Caco-2 (cell line): ENCODE data around the gene NEGR1. TPM values are rescaled to one million over a fixed set of nuclear protein-coding genes. Genes with fewer than 3 reads are reported as not detected.

Source experiments
- BruUV-seq: library from RNA; stranded (reverse); fragments of 400-500 nt; replicated peaks from 2 replicates; lab custom pipeline; 2021; lab: Mats Ljungman, UMichigan
- CTCF ChIA-PET: fragments of 300-600 bp; sonication (Branson Sonifier 250); formaldehyde crosslinking; loops from one replicate; lab custom pipeline; 2022; ENCODE audit warnings: antibody characterized with exemption; lab: Charles Lee
- POLR2A ChIA-PET: fragments of 300-600 bp; sonication (Branson Sonifier 250); formaldehyde crosslinking; loops from one replicate; lab custom pipeline; 2022; ENCODE audit warnings: antibody characterized with exemption; lab: Charles Lee
- DNase-seq, 2 experiments: peaks; one replicate each; pipeline versions ENCODE4 v3.0.0 to v3.0.0-alpha.2; 2020 to 2022
- H3K27me3 ChIP-seq: replicated peaks from 2 replicates; pipeline ENCODE4 v1.6.0; 2011; ENCODE audit warnings: low read length; ENCODE audit not compliant: control insufficient read depth, insufficient read depth
- H3K36me3 ChIP-seq: 2 replicates; pipeline ENCODE4 v1.5.1; 2011; ENCODE audit warnings: low read length; ENCODE audit not compliant: control insufficient read depth, insufficient read depth
- H3K4me1 ChIP-seq: fragments of 250-450 bp; sonication (Bioruptor Pico); 2 replicates; pipeline ENCODE4 v1.5.1; 2020; ENCODE audit warnings: mild to moderate bottlenecking
- H3K4me3 ChIP-seq: 2 replicates; pipeline ENCODE4 v1.5.1; 2011; ENCODE audit warnings: low read depth, mild to moderate bottlenecking, control low read depth, low read length
- H3K9me3 ChIP-seq: fragments of 250-450 bp; sonication (Bioruptor Pico); 2 replicates; pipeline ENCODE4 v1.5.1; 2020; ENCODE audit warnings: mild to moderate bottlenecking, moderate library complexity
- H3K27ac Mint-ChIP-seq: one replicate; pipeline ENCODE4 v1.8.0; 2022; ENCODE audit warnings: mixed read lengths; ENCODE audit not compliant: unreplicated experiment
- H3K27me3 Mint-ChIP-seq: one replicate; pipeline ENCODE4 v1.8.0; 2022; ENCODE audit warnings: mixed read lengths; ENCODE audit not compliant: insufficient read depth, unreplicated experiment
- H3K36me3 Mint-ChIP-seq: one replicate; pipeline ENCODE4 v1.8.0; 2022; ENCODE audit warnings: mild to moderate bottlenecking, mixed read lengths; ENCODE audit not compliant: insufficient read depth, unreplicated experiment
- H3K4me1 Mint-ChIP-seq: one replicate; pipeline ENCODE4 v1.8.0; 2022; ENCODE audit warnings: low read depth, mixed read lengths; ENCODE audit not compliant: unreplicated experiment
- H3K4me3 Mint-ChIP-seq: one replicate; pipeline ENCODE4 v1.8.0; 2022; ENCODE audit warnings: mild to moderate bottlenecking, moderate library complexity, mixed read lengths; ENCODE audit not compliant: unreplicated experiment
- H3K9me3 Mint-ChIP-seq: one replicate; pipeline ENCODE4 v1.8.0; 2022; ENCODE audit warnings: mixed read lengths; ENCODE audit not compliant: unreplicated experiment
- CTCF ChIP-seq, 2 experiments: fragments of 200-600 bp in 1 of 2; IDR thresholded peaks; 1 replicate in 1 of 2; 2 replicates in 1 of 2; pipeline versions ENCODE4 v1.5.1 to v1.8.0; 2011 to 2022; ENCODE audit warnings: antibody characterized with exemption in 1 of 2, control low read depth in 1 of 2, inconsistent platforms in 1 of 2, low read depth in 1 of 2, low read length in 1 of 2, mild to moderate bottlenecking in 1 of 2, moderate library complexity in 1 of 2; ENCODE audit not compliant: insufficient read depth in 1 of 2, severe bottlenecking in 1 of 2, unreplicated experiment in 1 of 2
- intact Hi-C: fragments of 100-400 bp; cut with micrococcal nuclease; formaldehyde crosslinking; loops from one replicate; pipeline ENCODE4 v1.10.0; 2022; ENCODE audit not compliant: unreplicated experiment
- total RNA-seq: library from RNA; stranded (reverse); gene quantifications from 2 replicates; pipeline ENCODE4 v1.2.3, GENCODE V29; 2022

NEGR1 gene
- total RNA-seq, 1 experiment from 2014 or later: not detected

- H3K36me3 ChIP-seq: no peaks in the 10 kb centered on the region
- Mint-ChIP-seq H3K4me1 (no peaks in the 10 kb centered on the region), H3K9me3 (no peaks in the 10 kb centered on the region), H3K4me3 (no peak overlapping the region), H3K27ac (no peak overlapping the region), H3K36me3 (no peaks in the 10 kb centered on the region), H3K27me3 (no peaks in the 10 kb centered on the region)
- TF ChIP-seq CTCF (IDR thresholded peaks at IDR 0.05; ENCODE audit: insufficient read depth in 1 of 2, low read depth in 1 of 2, low read length in 1 of 2, severe bottlenecking in 1 of 2, unreplicated experiment in 1 of 2): no peak
- H3K9me3 ChIP-seq: no peaks in the 10 kb centered on the region
- H3K4me3 ChIP-seq: no peak overlapping the region
- DNase-seq: no peak
- H3K4me1 ChIP-seq: no peaks in the 10 kb centered on the region
- POLR2A ChIA-PET: no interaction called here
- intact Hi-C loops: no loop called here
- no peaks in the 10 kb centered on the region for H3K27me3 ChIP-seq
- no TSS peak for BruUV-seq
- CTCF ChIA-PET: no interaction called here
These were observed 930.9 kb downstream of the NEGR1 start for GRCh38 chr1:71351438-71351837.

GRCh38 chr1:71350805-71351204 lies 931.5 kb downstream of the NEGR1 start:
- intact Hi-C loops: no loop called here
- H3K36me3 Mint-ChIP-seq: no peaks in the 10 kb centered on the region
- Histone ChIP-seq H3K4me1 (no peaks in the 10 kb centered on the region), H3K9me3 (no peaks in the 10 kb centered on the region), H3K4me3 (no peak overlapping the region), H3K36me3 (no peaks in the 10 kb centered on the region), H3K27me3 (no peaks in the 10 kb centered on the region)
- CTCF ChIA-PET: no interaction called here
- no peaks in the 10 kb centered on the region for H3K27me3 Mint-ChIP-seq
- POLR2A ChIA-PET: no interaction called here
- no peaks in the 10 kb centered on the region for H3K4me1 Mint-ChIP-seq
- no peak overlapping the region for H3K27ac Mint-ChIP-seq
- TF ChIP-seq CTCF (IDR thresholded peaks at IDR 0.05; ENCODE audit: insufficient read depth in 1 of 2, low read depth in 1 of 2, low read length in 1 of 2, severe bottlenecking in 1 of 2, unreplicated experiment in 1 of 2): no peak
- no peaks in the 10 kb centered on the region for H3K9me3 Mint-ChIP-seq
- DNase-seq: no peak
- no peak overlapping the region for H3K4me3 Mint-ChIP-seq
- no TSS peak for BruUV-seq

- no peaks in the 10 kb centered on the region for H3K9me3 Mint-ChIP-seq
- no peaks in the 10 kb centered on the region for H3K27me3 Mint-ChIP-seq
- no peak overlapping the region for H3K4me3 Mint-ChIP-seq
- Histone ChIP-seq H3K4me1 (no peaks in the 10 kb centered on the region), H3K9me3 (no peaks in the 10 kb centered on the region), H3K36me3 (no peaks in the 10 kb centered on the region), H3K4me3 (no peak overlapping the region), H3K27me3 (no peaks in the 10 kb centered on the region)
- no peak for TF ChIP-seq CTCF (IDR thresholded peaks at IDR 0.05; ENCODE audit: insufficient read depth in 1 of 2, low read depth in 1 of 2, low read length in 1 of 2, severe bottlenecking in 1 of 2, unreplicated experiment in 1 of 2)
- H3K27ac Mint-ChIP-seq: no peak overlapping the region
- CTCF ChIA-PET: no interaction called here
- no TSS peak for BruUV-seq
- no peaks in the 10 kb centered on the region for H3K4me1 Mint-ChIP-seq
- intact Hi-C loops: no loop called here
- no peaks in the 10 kb centered on the region for H3K36me3 Mint-ChIP-seq
- no peak for DNase-seq
- POLR2A ChIA-PET: no interaction called here
These were observed 932.0 kb downstream of the NEGR1 start for GRCh38 chr1:71350330-71350729.
